Fibroblast of villous mesenchyme (primary cell): ENCODE results near the gene LRRC8D. TPM values are rescaled to one million over a fixed set of nuclear protein-coding genes. Genes with fewer than 3 reads are reported as not detected.

Source experiments
- DNase-seq: peaks from one replicate; pipeline ENCODE4 v3.0.0-alpha.2; 2010; ENCODE audit warnings: low read depth
- H3K4me3 ChIP-seq: 2 replicates; pipeline ENCODE4 v1.5.1; 2011; ENCODE audit warnings: low read depth, mild to moderate bottlenecking, low read length
- CTCF ChIP-seq: IDR thresholded peaks from 2 replicates; pipeline ENCODE4 v1.5.1; 2012; ENCODE audit warnings: low read depth, mild to moderate bottlenecking, low read length; ENCODE audit not compliant: insufficient read depth
- total RNA-seq: library from RNA; depleted of rRNA; stranded (reverse); fragments of >200 nt; gene quantifications from 2 replicates; pipeline ENCODE4 v1.2.3, GENCODE V29; 2012

LRRC8D gene
- total RNA-seq, 1 donor = 58.7 TPM

- no peak for DNase-seq
- no peak overlapping the region for H3K4me3 ChIP-seq
- TF ChIP-seq CTCF = no peak
Measured at GRCh38 chr1:89900323-89900722, 79.5 kb downstream of the LRRC8D start.

DNA sequence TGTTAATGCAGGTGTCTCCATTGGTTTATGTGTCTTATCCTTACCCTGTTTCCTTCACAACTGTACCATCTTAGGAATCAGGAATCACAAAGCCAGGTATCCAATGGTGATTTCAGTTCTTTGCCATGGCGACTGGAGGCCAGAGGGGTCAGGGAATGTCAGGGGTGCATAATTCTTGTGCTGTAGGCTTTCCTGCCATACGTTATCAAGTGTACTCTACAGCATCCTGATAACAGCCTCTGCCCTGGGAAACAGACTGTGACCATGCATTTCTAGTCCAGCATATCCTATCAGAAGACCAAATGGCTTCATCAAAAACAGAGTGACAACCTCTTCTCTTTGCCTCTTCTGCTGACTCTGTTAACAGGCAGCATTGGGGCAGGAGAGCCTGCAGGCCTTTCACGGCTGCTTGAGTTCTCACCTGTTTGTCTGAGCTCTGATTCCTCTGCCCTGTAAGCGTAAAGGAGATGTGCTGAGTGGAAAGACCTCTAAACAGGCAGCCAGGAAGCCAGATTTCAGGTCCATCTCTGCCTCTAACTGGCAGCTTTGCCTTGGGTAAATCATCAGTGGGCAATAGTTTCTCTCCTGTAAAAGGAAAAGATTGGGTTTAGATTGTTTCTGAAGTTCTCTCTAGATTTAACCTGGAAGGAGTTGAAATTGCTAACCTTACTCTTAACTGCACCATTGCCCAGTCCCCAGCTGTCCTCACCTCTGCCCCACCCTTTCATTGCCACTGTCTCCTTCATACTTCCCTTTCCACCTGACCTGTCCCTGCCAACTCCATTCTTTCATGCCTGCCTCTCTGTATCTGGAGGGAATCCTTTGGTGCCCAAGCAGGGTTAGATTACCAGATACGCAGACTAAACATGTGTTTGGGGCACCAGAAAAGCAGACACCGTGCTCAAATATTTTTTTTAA, 80.2 kb downstream of the LRRC8D start:
- no peak for DNase-seq
- no peak overlapping the region for H3K4me3 ChIP-seq
- no peak for TF ChIP-seq CTCF

DNA sequence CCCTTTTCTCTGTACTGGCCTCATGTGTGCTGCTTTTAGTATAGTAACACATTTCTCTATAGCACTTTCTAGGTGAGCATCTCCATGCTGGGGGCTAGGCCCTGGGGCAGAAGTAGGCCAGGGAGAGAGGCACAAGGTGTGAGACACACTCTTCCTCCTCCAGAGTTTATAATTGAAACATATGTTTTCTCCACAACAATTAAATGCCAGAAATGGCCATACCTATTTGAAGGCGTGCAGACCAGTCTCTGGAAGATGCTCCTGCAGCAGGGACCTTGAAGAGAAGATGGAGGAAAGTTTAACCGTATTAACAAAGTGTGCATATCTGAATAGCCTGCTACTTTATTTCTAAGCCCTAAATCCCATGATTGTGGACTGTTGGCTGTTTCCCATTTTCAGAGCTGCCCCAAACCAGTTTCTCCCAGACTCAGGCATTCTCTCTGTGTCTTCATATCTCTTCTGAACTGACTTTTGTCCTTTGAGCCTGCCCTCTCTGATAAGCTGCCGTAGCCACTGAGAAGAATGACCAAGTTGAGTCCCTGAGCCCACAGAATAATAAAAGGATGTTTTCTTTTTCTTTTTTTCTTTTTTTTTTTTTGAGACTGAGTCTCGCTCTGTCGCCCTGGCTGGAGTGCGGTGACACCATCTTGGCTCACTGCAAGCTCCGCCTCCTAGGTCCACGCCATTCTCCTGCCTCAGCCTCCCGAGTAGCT, 81.3 kb downstream of the LRRC8D start:
- no peak for TF ChIP-seq CTCF
- no peak overlapping the region for H3K4me3 ChIP-seq
- DNase-seq = no peak

- DNase-seq = no peak
- H3K4me3 ChIP-seq = no peak overlapping the region
- TF ChIP-seq CTCF = no peak
Measured at GRCh38 chr1:89903550-89903949, 82.7 kb downstream of the LRRC8D start.

DNA sequence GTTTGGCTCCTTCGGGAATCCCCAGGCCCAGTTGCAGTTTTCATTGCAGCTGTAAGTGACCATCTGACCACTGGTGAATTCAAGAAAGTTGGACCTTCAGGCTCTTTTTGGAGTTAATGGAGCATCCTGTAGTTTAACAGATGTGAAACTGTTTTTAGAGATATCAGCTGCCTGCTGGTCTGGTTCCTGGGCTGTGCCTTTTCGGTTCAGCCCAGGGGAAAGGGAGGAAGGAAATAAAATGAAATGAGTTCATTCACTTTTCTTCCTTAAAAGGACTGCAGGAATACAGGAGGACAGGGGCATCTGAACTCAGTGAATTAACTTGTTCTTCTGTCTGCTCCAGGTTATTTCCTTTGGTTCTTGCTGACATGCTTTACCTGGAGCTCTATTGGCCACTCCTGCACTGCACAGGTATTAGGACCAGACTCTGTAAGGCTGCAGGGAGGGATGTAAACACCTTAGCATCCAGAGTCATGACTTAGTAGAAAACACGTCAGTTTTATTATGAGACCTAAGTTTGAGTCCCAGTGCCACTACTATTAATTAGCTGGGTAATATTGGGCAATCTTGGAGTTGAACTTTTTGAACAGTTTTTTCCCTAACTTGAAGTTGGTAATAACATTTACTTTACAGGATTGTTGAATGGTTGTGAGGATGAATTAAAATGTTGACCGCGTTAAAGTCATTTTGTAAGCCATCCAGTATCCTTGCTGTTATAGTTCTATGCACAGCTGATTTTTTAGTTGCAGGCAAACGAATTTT, 83.6 kb downstream of the LRRC8D start:
- DNase-seq = no peak
- no peak for TF ChIP-seq CTCF
- H3K4me3 ChIP-seq = no peak overlapping the region

GRCh38 chr1:89905395-89906058, 84.7 kb downstream of the LRRC8D start:
- TF ChIP-seq CTCF = no peak
- peak; percentile 65 for DNase-seq
- H3K4me3 ChIP-seq = no peak overlapping the region
